Subcutaneous abdominal adipose tissue (tissue), 5 donors: ENCODE measurements around the gene OR2D3.
"Not testable (repeated sequence)": the region's sequence is repeated elsewhere in the genome, so short reads cannot be mapped to it uniquely, and the experiment has no call there.

Experiments used
- H3K27ac ChIP-seq: one replicate; pipeline ENCODE4 v1.7.0; 2013; ENCODE audit warnings: low read depth, mild to moderate bottlenecking, inconsistent platforms, low read length, moderate library complexity
- H3K27me3 ChIP-seq, 5 donors: one replicate each; pipeline ENCODE4 v1.7.0; 2013; ENCODE audit warnings: low read length in 5 of 5, inconsistent platforms in 1 of 5; ENCODE audit not compliant: control insufficient read depth in 5 of 5, insufficient read depth in 4 of 5
- H3K36me3 ChIP-seq, 5 donors: one replicate each; pipeline ENCODE4 v1.7.0; 2013; ENCODE audit warnings: low read length in 5 of 5; ENCODE audit not compliant: control insufficient read depth in 5 of 5, insufficient read depth in 5 of 5
- H3K4me1 ChIP-seq, 5 donors: one replicate each; pipeline ENCODE4 v1.7.0; 2013; ENCODE audit warnings: low read length in 5 of 5, mild to moderate bottlenecking in 3 of 5, moderate library complexity in 1 of 5; ENCODE audit not compliant: control insufficient read depth in 5 of 5, insufficient read depth in 5 of 5
- H3K4me3 ChIP-seq, 5 donors: one replicate each; pipeline ENCODE4 v1.7.0; 2013; ENCODE audit warnings: low read length in 5 of 5, low read depth in 1 of 5
- H3K9ac ChIP-seq, 5 donors: one replicate each; pipeline ENCODE4 v1.7.0; 2013; ENCODE audit warnings: low read length in 5 of 5, mild to moderate bottlenecking in 4 of 5, moderate library complexity in 3 of 5
- H3K9me3 ChIP-seq, 5 donors: one replicate each; pipeline ENCODE4 v1.7.0; 2013; ENCODE audit warnings: low read length in 5 of 5; ENCODE audit not compliant: control insufficient read depth in 5 of 5
- donor health status: healthy.
- donor health status: healthy.
- donor health status: healthy.
- donor health status: healthy.
- donor health status: healthy.

The OR2D3 gene

GRCh38 chr11:6894097-6894496, 26.7 kb upstream of the OR2D3 start:
- Histone ChIP-seq H3K27me3 (no peaks in the 10 kb centered on the region), H3K27ac (no peak overlapping the region), H3K4me3 (no peak overlapping the region), H3K36me3 (no peaks in the 10 kb centered on the region), H3K4me1 (peaks cover 0 to 4% (median 0%) of the 10 kb centered on the region in 5 donors), H3K9me3 (no peaks in the 10 kb centered on the region), H3K9ac (no peak overlapping the region)

- no peak overlapping the region for H3K27ac ChIP-seq
- H3K4me1 ChIP-seq = peaks cover 0 to 4% (median 0%) of the 10 kb centered on the region in 5 donors
- no peaks in the 10 kb centered on the region for H3K9me3 ChIP-seq
- no peaks in the 10 kb centered on the region for H3K27me3 ChIP-seq
- no peak overlapping the region for H3K9ac ChIP-seq
- H3K4me3 ChIP-seq = no peak overlapping the region
- no peaks in the 10 kb centered on the region for H3K36me3 ChIP-seq
These were observed 25.8 kb upstream of the OR2D3 start for GRCh38 chr11:6895010-6895409.

- no peaks in the 10 kb centered on the region for H3K9me3 ChIP-seq
- no peak overlapping the region for H3K9ac ChIP-seq
- H3K4me1 ChIP-seq = no peaks in the 10 kb centered on the region
- no peaks in the 10 kb centered on the region for H3K36me3 ChIP-seq
- H3K27ac ChIP-seq = no peak overlapping the region
- H3K27me3 ChIP-seq = no peaks in the 10 kb centered on the region
- H3K4me3 ChIP-seq = no peak overlapping the region
These were observed 21.9 kb upstream of the OR2D3 start for GRCh38 chr11:6898911-6899310.

- no peaks in the 10 kb centered on the region for H3K9me3 ChIP-seq
- H3K4me3 ChIP-seq = no peak overlapping the region
- H3K36me3 ChIP-seq = no peaks in the 10 kb centered on the region
- H3K27me3 ChIP-seq = no peaks in the 10 kb centered on the region
- H3K9ac ChIP-seq = no peak overlapping the region
- H3K27ac ChIP-seq = no peak overlapping the region
- H3K4me1 ChIP-seq = no peaks in the 10 kb centered on the region
These were observed 20.3 kb upstream of the OR2D3 start for GRCh38 chr11:6900327-6900999.

- not testable (repeated sequence) for H3K9ac ChIP-seq, H3K36me3 ChIP-seq, H3K4me3 ChIP-seq, H3K9me3 ChIP-seq, H3K4me1 ChIP-seq, H3K27ac ChIP-seq, H3K27me3 ChIP-seq
These were observed 16.0 kb upstream of the OR2D3 start for GRCh38 chr11:6904804-6905203.

GRCh38 chr11:6911378-6911777, 9.4 kb upstream of the OR2D3 start:
- H3K9me3 ChIP-seq = no peaks in the 10 kb centered on the region

GRCh38 chr11:6911948-6912347, 8.9 kb upstream of the OR2D3 start:
- H3K27ac ChIP-seq = no peak overlapping the region
- no peaks in the 10 kb centered on the region for H3K9me3 ChIP-seq
- no peaks in the 10 kb centered on the region for H3K36me3 ChIP-seq
- H3K4me3 ChIP-seq = no peak overlapping the region
- no peak overlapping the region for H3K9ac ChIP-seq
- H3K27me3 ChIP-seq = no peaks in the 10 kb centered on the region
- H3K4me1 ChIP-seq = peaks cover 0 to 3% (median 0%) of the 10 kb centered on the region in 5 donors

More at GRCh38 chr11:6911378-6911777, 9.4 kb upstream of the OR2D3 start:
- Histone ChIP-seq H3K4me3 (no peak overlapping the region), H3K4me1 (peaks cover 0 to 3% (median 0%) of the 10 kb centered on the region in 5 donors), H3K9ac (no peak overlapping the region), H3K27me3 (no peaks in the 10 kb centered on the region), H3K36me3 (no peaks in the 10 kb centered on the region), H3K27ac (no peak overlapping the region)

- H3K9ac ChIP-seq = no peak overlapping the region
- peaks cover 0 to 2% (median 0%) of the 10 kb centered on the region in 5 donors for H3K9me3 ChIP-seq
- no peak overlapping the region for H3K4me3 ChIP-seq
- no peak overlapping the region for H3K27ac ChIP-seq
- no peaks in the 10 kb centered on the region for H3K36me3 ChIP-seq
- no peaks in the 10 kb centered on the region for H3K27me3 ChIP-seq
- H3K4me1 ChIP-seq = no peaks in the 10 kb centered on the region
These were observed 1.1 kb upstream of the OR2D3 start for GRCh38 chr11:6919698-6920097.

- Histone ChIP-seq H3K36me3 (no peaks in the 10 kb centered on the region), H3K4me1 (peaks cover 1 to 20% (median 13%) of the 10 kb centered on the region in 5 donors), H3K9ac (no peak overlapping the region), H3K9me3 (no peaks in the 10 kb centered on the region), H3K4me3 (no peak overlapping the region), H3K27ac (no peak overlapping the region), H3K27me3 (no peaks in the 10 kb centered on the region)
These were observed 4.3 kb downstream of the OR2D3 start for GRCh38 chr11:6925007-6925577.

GRCh38 chr11:6925636-6926207, 4.9 kb downstream of the OR2D3 start:
- no peak overlapping the region for H3K27ac ChIP-seq
- H3K9ac ChIP-seq = peak overlapping the region in 2 of 5 donors; percentile 76 to 81
- H3K4me3 ChIP-seq = peak overlapping the region; percentile 54 to 88 (median 77)
- no peaks in the 10 kb centered on the region for H3K36me3 ChIP-seq
- no peaks in the 10 kb centered on the region for H3K9me3 ChIP-seq
- peaks cover 1 to 20% (median 13%) of the 10 kb centered on the region in 5 donors for H3K4me1 ChIP-seq
- H3K27me3 ChIP-seq = no peaks in the 10 kb centered on the region
